Measurements from ENCODE around the gene BMPR1B.
"Not testable (repeated sequence)": the region's sequence is repeated elsewhere in the genome, so short reads cannot be mapped to it uniquely, and the experiment has no call there.

Gene BMPR1B

DNA sequence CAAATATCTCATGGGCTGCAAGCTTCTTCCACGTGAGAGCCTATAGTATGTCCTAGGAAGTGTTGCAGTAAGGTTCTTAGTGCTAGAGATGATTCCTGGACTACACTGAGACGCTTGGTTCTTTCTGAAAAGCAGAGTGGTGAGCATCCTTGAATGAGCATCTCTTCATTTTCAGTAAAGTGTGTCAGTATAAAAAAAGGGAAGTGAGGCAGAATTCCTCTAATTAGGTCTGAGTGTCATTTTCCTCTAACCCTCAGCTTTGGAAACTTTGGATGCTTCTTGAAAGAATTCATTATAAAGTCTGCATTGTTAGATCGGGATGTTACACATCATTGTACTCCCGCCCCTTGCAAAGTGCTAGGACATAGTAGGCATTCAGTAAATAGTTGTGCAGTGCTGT is 5.2 kb downstream of the BMPR1B start:
- DNase-seq (ENCODE audit: low spot score), result no peak

GRCh38 chr4:94763500-94763899 is 5.7 kb downstream of the BMPR1B start:
- no peak for DNase-seq (ENCODE audit: low spot score)

DNA sequence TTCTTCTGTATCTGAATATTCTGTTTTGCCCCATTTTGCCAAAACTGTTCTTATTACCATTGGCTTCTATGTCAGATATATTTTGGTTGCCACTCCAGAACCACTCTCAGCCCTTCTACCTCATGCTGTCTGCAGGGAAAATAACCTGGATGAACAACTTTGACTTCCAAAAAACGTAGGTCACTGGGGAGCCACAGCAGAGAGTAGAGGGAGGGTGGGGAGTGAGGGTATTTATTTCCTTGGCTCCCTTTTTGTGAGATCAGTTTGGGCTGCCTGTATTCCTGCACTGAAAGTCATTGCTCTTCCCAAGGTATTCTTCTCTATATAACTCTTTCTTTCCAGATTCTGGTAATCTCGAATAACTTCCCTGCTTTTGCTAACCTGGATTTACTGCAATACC is 6.3 kb downstream of the BMPR1B start:
- DNase-seq (ENCODE audit: low spot score), result no peak

GRCh38 chr4:94765174-94765573 is 7.4 kb downstream of the BMPR1B start:
- DNase-seq (ENCODE audit: low spot score), result no peak

DNA sequence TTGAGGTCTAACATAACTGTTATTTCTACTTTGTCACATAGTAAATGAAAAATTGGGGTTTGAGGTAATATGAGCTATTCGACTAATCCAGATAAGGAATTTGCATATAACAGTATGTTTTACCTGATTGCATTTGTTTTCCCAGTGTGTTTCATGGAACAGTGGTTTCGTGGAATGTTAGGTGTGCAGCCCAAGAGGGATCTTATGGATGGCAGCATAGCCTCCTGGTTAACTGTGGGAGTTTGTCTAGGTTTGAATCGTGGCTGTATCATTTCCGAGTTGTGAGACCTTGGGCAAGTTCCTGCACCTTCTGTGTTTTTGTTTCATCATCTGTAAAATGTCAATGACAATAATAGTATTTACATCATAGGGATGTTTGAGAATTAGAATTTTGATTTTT is 7.9 kb downstream of the BMPR1B start:
- no peak for DNase-seq (ENCODE audit: low spot score)

DNA sequence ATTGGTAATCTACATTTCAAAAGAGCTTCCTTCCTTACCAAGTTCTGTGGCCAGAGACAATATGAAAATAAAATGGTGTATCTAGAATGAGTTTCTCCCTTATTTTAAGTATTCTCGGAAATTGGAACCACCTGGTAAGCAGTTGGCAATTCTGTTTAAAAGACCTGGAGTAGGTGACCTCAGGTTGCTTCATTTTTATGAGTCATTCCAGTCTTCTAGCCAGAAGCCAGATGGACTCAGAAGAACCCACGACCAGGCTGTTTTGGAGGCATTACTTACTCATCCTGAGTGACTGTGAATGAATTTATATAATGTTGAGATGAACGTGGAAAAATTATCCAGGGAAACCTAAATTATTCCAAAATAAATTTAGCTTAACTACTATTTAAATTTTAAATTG is 9.1 kb downstream of the BMPR1B start:
- peak; percentile 5 for DNase-seq (ENCODE audit: low spot score)

DNA sequence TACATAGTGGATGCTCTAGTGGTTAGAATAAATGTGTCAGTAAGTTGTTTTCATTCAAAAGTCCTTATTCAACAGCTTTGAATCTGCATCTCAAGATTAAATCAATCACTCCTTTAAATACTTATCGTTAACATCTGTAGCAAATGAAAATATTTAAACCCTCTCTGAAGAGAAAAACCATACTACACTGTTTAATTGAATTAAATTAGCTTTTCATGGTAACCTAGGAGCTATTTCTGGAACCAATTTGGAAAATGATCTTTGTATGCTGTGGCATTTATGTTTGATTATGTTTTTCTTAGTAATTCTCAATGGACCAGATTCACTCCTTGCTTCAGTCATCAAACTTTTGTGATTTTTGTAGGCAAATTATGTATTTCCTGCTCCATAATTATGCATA is 9.7 kb downstream of the BMPR1B start:
- no peak for DNase-seq (ENCODE audit: low spot score)

- no peak for DNase-seq (ENCODE audit: low spot score)
These were observed 25.0 kb downstream of the BMPR1B start for GRCh38 chr4:94782707-94783106.

GRCh38 chr4:94791701-94792100 is 33.9 kb downstream of the BMPR1B start:
- DNase-seq (ENCODE audit: low spot score), result no peak

- no peak for DNase-seq (ENCODE audit: low spot score)
These were observed 41.1 kb downstream of the BMPR1B start for GRCh38 chr4:94798808-94799207.

GRCh38 chr4:94801016-94801415 is 43.3 kb downstream of the BMPR1B start:
- DNase-seq (ENCODE audit: low spot score), result no peak

GRCh38 chr4:94802091-94802490 is 44.3 kb downstream of the BMPR1B start:
- no peak for DNase-seq (ENCODE audit: low spot score)

- DNase-seq (ENCODE audit: low spot score), result peak; percentile 21
These were observed 45.4 kb downstream of the BMPR1B start for GRCh38 chr4:94803181-94803580.

GRCh38 chr4:94804650-94805049 is 46.9 kb downstream of the BMPR1B start:
- no peak for DNase-seq (ENCODE audit: low spot score)

DNA sequence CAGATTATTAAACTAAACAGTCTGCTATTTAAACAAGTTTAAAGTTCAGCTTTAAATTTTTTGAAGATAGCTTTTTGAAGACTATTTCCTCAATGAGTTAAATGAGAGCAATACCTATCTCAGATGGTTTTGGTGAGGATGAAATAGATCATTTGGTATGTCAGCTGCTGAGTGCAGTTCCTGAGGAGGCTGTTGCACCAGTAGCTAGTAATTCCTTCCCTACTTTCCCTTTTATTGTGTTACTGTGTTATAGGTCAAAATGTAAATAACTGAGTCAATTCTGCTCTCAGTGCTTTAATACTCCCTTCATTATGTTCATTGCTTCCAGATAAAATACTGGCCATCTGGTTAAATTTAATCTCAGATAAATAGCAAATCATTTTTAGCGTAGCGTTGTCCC is 48.6 kb downstream of the BMPR1B start:
- no peak for DNase-seq (ENCODE audit: low spot score)

DNA sequence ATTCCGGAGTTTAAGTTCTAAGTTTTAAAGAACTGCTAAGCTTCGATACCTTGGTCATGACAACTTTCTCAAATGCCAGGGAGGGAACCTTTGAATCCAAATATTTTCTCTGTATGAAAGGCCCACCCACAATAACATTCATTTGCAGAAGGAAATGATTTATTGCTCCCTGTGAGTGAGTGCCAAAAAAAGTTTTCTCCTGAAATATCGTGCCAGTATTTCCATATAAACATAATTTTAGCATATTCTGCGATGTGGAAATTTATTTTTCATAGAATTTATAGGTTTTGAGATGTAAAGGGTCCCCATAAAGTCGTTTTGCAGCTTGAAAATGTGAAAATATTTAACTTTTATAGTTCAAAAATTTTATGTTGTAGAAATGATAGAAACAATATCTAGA is 53.9 kb downstream of the BMPR1B start:
- no peak for DNase-seq (ENCODE audit: low spot score)

GRCh38 chr4:94813221-94813620 is 55.5 kb downstream of the BMPR1B start:
- no peak for DNase-seq (ENCODE audit: low spot score)

DNA sequence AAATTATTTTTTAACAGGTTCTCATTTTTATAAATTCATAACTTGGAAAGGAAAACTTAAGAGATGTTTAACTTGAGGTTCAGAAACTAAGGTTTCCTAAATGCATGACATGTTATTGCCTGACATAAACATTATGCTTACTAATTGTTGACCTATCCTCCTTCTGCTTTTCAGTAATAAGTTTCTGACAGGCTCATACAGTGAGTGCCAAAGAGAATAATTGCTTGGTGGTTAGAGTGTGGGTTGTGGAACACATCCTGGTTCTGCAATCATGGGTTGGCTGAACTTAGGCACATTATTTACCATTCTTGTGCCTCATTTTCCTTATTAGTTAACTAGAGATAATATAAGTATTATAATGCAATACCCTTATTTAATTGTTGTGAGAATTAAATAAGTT is 56.5 kb downstream of the BMPR1B start:
- DNase-seq (ENCODE audit: low spot score), result no peak

- no peak for DNase-seq (ENCODE audit: low spot score)
These were observed 61.8 kb downstream of the BMPR1B start for GRCh38 chr4:94819371-94820168.

DNA sequence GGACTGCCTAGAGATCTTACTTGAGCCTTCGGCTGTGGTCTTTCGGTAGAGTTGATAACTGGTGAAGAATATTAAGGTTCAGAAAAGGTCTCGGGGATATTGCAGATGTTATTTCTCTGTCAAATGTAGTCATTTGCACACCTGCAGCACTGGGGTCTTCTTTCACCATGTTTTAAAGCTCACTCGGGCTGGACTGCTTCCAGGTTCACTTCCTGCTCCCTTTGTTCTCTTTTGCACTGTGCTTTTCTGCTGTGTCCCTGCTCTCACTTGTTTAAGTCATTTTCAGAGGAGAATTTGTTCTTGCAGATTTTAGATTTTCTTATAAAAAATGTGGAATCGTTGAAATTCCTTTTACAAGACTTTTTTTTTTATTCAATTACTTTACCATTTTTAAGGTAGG is 68.5 kb downstream of the BMPR1B start:
- DNase-seq (ENCODE audit: low spot score), result no peak

GRCh38 chr4:94827481-94828110 is 69.8 kb downstream of the BMPR1B start:
- DNase-seq (ENCODE audit: low spot score), result peak; percentile 18

GRCh38 chr4:94828882-94829281 is 71.1 kb downstream of the BMPR1B start:
- no peak for DNase-seq (ENCODE audit: low spot score)

- no peak for DNase-seq (ENCODE audit: low spot score)
These were observed 73.9 kb downstream of the BMPR1B start for GRCh38 chr4:94831607-94832006.

GRCh38 chr4:94832329-94832728 is 74.6 kb downstream of the BMPR1B start:
- DNase-seq (ENCODE audit: low spot score), result not testable (repeated sequence)
